Forelimb muscle (tissue), 1 donor: ENCODE results near the gene PELI2. TPM values are rescaled to one million over a fixed set of nuclear protein-coding genes. Genes with fewer than 3 reads are reported as not detected.
"Not testable (repeated sequence)": the region's sequence is repeated elsewhere in the genome, so short reads cannot be mapped to it uniquely, and the experiment has no call there.

ENCODE experiments used
- DNase-seq: peaks from one replicate; pipeline ENCODE4 v3.0.0-alpha.2; 2013; ENCODE audit warnings: low read depth
- polyA plus RNA-seq: library from polyadenylated mRNA; unstranded; fragments of 120-200 nt; gene quantifications from one replicate; pipeline ENCODE4 v1.2.1, GENCODE V29; 2013; ENCODE audit not compliant: insufficient read length

PELI2 gene
- polyA plus RNA-seq, 1 donor = 3.7 TPM

- DNase-seq = no peak
Observed at GRCh38 chr14:56143025-56143424, 24.8 kb downstream of the PELI2 start.

- DNase-seq = no peak
Observed at GRCh38 chr14:56144176-56144575, 26.0 kb downstream of the PELI2 start.

GRCh38 chr14:56145181-56145769, 27.1 kb downstream of the PELI2 start:
- DNase-seq = no peak

- DNase-seq = no peak
Observed at GRCh38 chr14:56145965-56146364, 27.8 kb downstream of the PELI2 start.

- no peak for DNase-seq
Observed at GRCh38 chr14:56147449-56147848, 29.2 kb downstream of the PELI2 start.

GRCh38 chr14:56147986-56148901, 30.0 kb downstream of the PELI2 start:
- no peak for DNase-seq

- DNase-seq = no peak
Observed at GRCh38 chr14:56149151-56149550, 30.9 kb downstream of the PELI2 start.

GRCh38 chr14:56149995-56150394, 31.8 kb downstream of the PELI2 start:
- no peak for DNase-seq

- no peak for DNase-seq
Observed at GRCh38 chr14:56150645-56151345, 32.6 kb downstream of the PELI2 start.

GRCh38 chr14:56152221-56152620, 34.0 kb downstream of the PELI2 start:
- no peak for DNase-seq

GRCh38 chr14:56153267-56153666, 35.1 kb downstream of the PELI2 start:
- DNase-seq = no peak

GRCh38 chr14:56154321-56154720, 36.1 kb downstream of the PELI2 start:
- DNase-seq = no peak

GRCh38 chr14:56156096-56156495, 37.9 kb downstream of the PELI2 start:
- no peak for DNase-seq

GRCh38 chr14:56159066-56159465, 40.9 kb downstream of the PELI2 start:
- no peak for DNase-seq

- no peak for DNase-seq
Observed at GRCh38 chr14:56160088-56160487, 41.9 kb downstream of the PELI2 start.

- DNase-seq = no peak
Observed at GRCh38 chr14:56161658-56162057, 43.4 kb downstream of the PELI2 start.

GRCh38 chr14:56162476-56162875, 44.3 kb downstream of the PELI2 start:
- DNase-seq = no peak

GRCh38 chr14:56166579-56166978, 48.4 kb downstream of the PELI2 start:
- DNase-seq = not testable (repeated sequence)

GRCh38 chr14:56168007-56168616, 49.9 kb downstream of the PELI2 start:
- DNase-seq = no peak

GRCh38 chr14:56170028-56170427, 51.8 kb downstream of the PELI2 start:
- DNase-seq = no peak

GRCh38 chr14:56170877-56171422, 52.7 kb downstream of the PELI2 start:
- DNase-seq = no peak

GRCh38 chr14:56172074-56172473, 53.9 kb downstream of the PELI2 start:
- DNase-seq = no peak
